H9 (cell line): Measurements from ENCODE around the gene S100A16. TPM values are rescaled to one million over a fixed set of nuclear protein-coding genes. Genes with fewer than 3 reads are reported as not detected.

Source experiments
- DNase-seq: peaks from one replicate; pipeline ENCODE4 v3.0.0-alpha.2; 2017
- H2AFZ ChIP-seq: one replicate; pipeline ENCODE4 v1.6.1; 2013; ENCODE audit warnings: mild to moderate bottlenecking, low read length, control low read depth, moderate library complexity
- H2AK5ac ChIP-seq: 2 replicates; pipeline ENCODE4 v1.6.1; 2013; ENCODE audit warnings: low read length, control low read depth, mixed read lengths; ENCODE audit not compliant: insufficient read length
- H2BK120ac ChIP-seq: one replicate; pipeline ENCODE4 v1.6.1; 2013; ENCODE audit warnings: low read depth, mild to moderate bottlenecking, low read length, control low read depth, inconsistent platforms; ENCODE audit not compliant: poor library complexity, severe bottlenecking
- H2BK12ac ChIP-seq: 2 replicates; pipeline ENCODE4 v1.6.1; 2013; ENCODE audit warnings: low read length, control low read depth, mixed read lengths, low read depth; ENCODE audit not compliant: insufficient read length
- H2BK15ac ChIP-seq: 2 replicates; pipeline ENCODE4 v1.6.1; 2013; ENCODE audit warnings: low read depth, low read length, control low read depth
- H2BK20ac ChIP-seq: one replicate; pipeline ENCODE4 v1.6.1; 2013; ENCODE audit warnings: low read depth, mild to moderate bottlenecking, low read length, control low read depth, inconsistent platforms; ENCODE audit not compliant: poor library complexity, severe bottlenecking
- H2BK5ac ChIP-seq: 2 replicates; pipeline ENCODE4 v1.6.1; 2013; ENCODE audit warnings: low read length, control low read depth, mixed read lengths; ENCODE audit not compliant: insufficient read length
- H3K14ac ChIP-seq: 2 replicates; pipeline ENCODE4 v1.6.1; 2013; ENCODE audit warnings: low read length, control low read depth; ENCODE audit not compliant: insufficient read depth
- H3K18ac ChIP-seq: 2 replicates; pipeline ENCODE4 v1.6.1; 2013; ENCODE audit warnings: low read depth, mild to moderate bottlenecking, mixed read lengths, low read length, control low read depth; ENCODE audit not compliant: insufficient read length
- H3K23ac ChIP-seq: 2 replicates; pipeline ENCODE4 v1.6.1; 2013; ENCODE audit warnings: low read length, control low read depth, mixed read lengths, low read depth; ENCODE audit not compliant: insufficient read length
- H3K23me2 ChIP-seq: 2 replicates; pipeline ENCODE4 v1.6.1; 2013; ENCODE audit warnings: low read depth, mild to moderate bottlenecking, mixed read lengths, low read length, control low read depth; ENCODE audit not compliant: insufficient read length, poor library complexity, severe bottlenecking
- H3K27ac ChIP-seq: 2 replicates; pipeline ENCODE4 v1.5.1; 2013; ENCODE audit warnings: low read length, control low read depth, mixed read lengths, low read depth; ENCODE audit not compliant: insufficient read length
- H3K27me3 ChIP-seq: 2 replicates; pipeline ENCODE4 v1.6.1; 2013; ENCODE audit warnings: low read length, control low read depth, inconsistent platforms; ENCODE audit not compliant: insufficient read depth
- H3K4ac ChIP-seq: 2 replicates; pipeline ENCODE4 v1.6.1; 2013; ENCODE audit warnings: low read depth, mild to moderate bottlenecking, control low read depth, inconsistent platforms, low read length, moderate library complexity
- H3K4me1 ChIP-seq: 2 replicates; pipeline ENCODE4 v1.6.1; 2013; ENCODE audit warnings: low read length, control low read depth, inconsistent platforms; ENCODE audit not compliant: insufficient read depth
- H3K4me2 ChIP-seq: 2 replicates; pipeline ENCODE4 v1.6.1; 2013; ENCODE audit warnings: low read length, control low read depth, mixed read lengths; ENCODE audit not compliant: insufficient read length, insufficient read depth
- H3K56ac ChIP-seq: 2 replicates; pipeline ENCODE4 v1.6.1; 2013; ENCODE audit warnings: low read depth, mild to moderate bottlenecking, mixed read lengths, low read length, control low read depth; ENCODE audit not compliant: insufficient read length
- H3K79me1 ChIP-seq: 2 replicates; pipeline ENCODE4 v1.6.1; 2013; ENCODE audit warnings: low read depth, mild to moderate bottlenecking, moderate library complexity, low read length, control low read depth, inconsistent platforms; ENCODE audit not compliant: insufficient read depth, poor library complexity, severe bottlenecking
- H3K79me2 ChIP-seq: 2 replicates; pipeline ENCODE4 v1.6.1; 2013; ENCODE audit warnings: low read length, control low read depth, inconsistent platforms; ENCODE audit not compliant: insufficient read depth
- H3K9ac ChIP-seq: 2 replicates; pipeline ENCODE4 v1.6.1; 2013; ENCODE audit warnings: low read length, control low read depth, mixed read lengths; ENCODE audit not compliant: insufficient read length; ENCODE audit errors: extremely low read depth
- H3K9me3 ChIP-seq: one replicate; pipeline ENCODE4 v1.6.1; 2013; ENCODE audit warnings: low read depth, low read length, inconsistent platforms; ENCODE audit not compliant: control insufficient read depth
- H3T11ph ChIP-seq: one replicate; pipeline ENCODE4 v1.6.1; 2013; ENCODE audit warnings: mild to moderate bottlenecking, low read length, control low read depth, inconsistent platforms
- H4K20me1 ChIP-seq: one replicate; pipeline ENCODE4 v1.6.1; 2013; ENCODE audit not compliant: control insufficient read depth, insufficient read length, insufficient read depth
- H4K5ac ChIP-seq: 2 replicates; pipeline ENCODE4 v1.6.1; 2013; ENCODE audit warnings: low read depth, mild to moderate bottlenecking, mixed read lengths, low read length, control low read depth; ENCODE audit not compliant: insufficient read length
- H4K8ac ChIP-seq: replicated peaks from 2 replicates; pipeline ENCODE4 v1.6.1; 2013; ENCODE audit warnings: low read length, control low read depth, mixed read lengths, low read depth; ENCODE audit not compliant: insufficient read length
- H4K91ac ChIP-seq: 2 replicates; pipeline ENCODE4 v1.6.1; 2013; ENCODE audit warnings: low read depth, mild to moderate bottlenecking, moderate library complexity, mixed read lengths, low read length, control low read depth; ENCODE audit not compliant: insufficient read length
- H3K27ac Mint-ChIP-seq, 3 experiments: 2 replicates in 2 of 3; 3 replicates in 1 of 3; pipeline ENCODE4 v1.8.0; 2020 to 2021; ENCODE audit warnings: mixed read lengths in 3 of 3, mild to moderate bottlenecking in 1 of 3, moderate library complexity in 1 of 3
- H3K27me3 Mint-ChIP-seq: 2 replicates; pipeline ENCODE4 v1.8.0; 2021; ENCODE audit warnings: low read depth, mild to moderate bottlenecking, moderate library complexity, mixed read lengths
- H3K36me3 Mint-ChIP-seq, 3 experiments: 2 replicates in 2 of 3; 3 replicates in 1 of 3; pipeline ENCODE4 v1.8.0; 2020 to 2021; ENCODE audit warnings: low read depth in 3 of 3, mixed read lengths in 3 of 3; ENCODE audit not compliant: insufficient read depth in 1 of 3
- H3K4me1 Mint-ChIP-seq, 2 experiments: 2 replicates each; pipeline ENCODE4 v1.8.0; 2020; ENCODE audit warnings: mixed read lengths in 2 of 2
- H3K4me3 Mint-ChIP-seq, 2 experiments: 2 replicates in 1 of 2; 3 replicates in 1 of 2; pipeline ENCODE4 v1.8.0; 2020 to 2021; ENCODE audit warnings: mild to moderate bottlenecking in 2 of 2, mixed read lengths in 2 of 2, moderate library complexity in 1 of 2
- H3K9me3 Mint-ChIP-seq, 2 experiments: 2 replicates in 1 of 2; 3 replicates in 1 of 2; pipeline ENCODE4 v1.8.0; 2020; ENCODE audit warnings: mild to moderate bottlenecking in 2 of 2, mixed read lengths in 2 of 2, moderate library complexity in 1 of 2
- WGBS: extraction: QIAGEN DNeasy Blood & Tissue Kit; methylation state at CpG from one replicate; pipeline ENCODE4 v1.1.7; 2013; ENCODE audit warnings: missing lambda C conversion rate, low lambda C conversion rate, mixed read lengths; ENCODE audit not compliant: insufficient read length; ENCODE audit errors: extremely low coverage; 5-methylcytosine and 5-hydroxymethylcytosine counted together
- total RNA-seq: library from RNA; stranded (reverse); gene quantifications from 2 replicates; pipeline ENCODE4 v1.2.1, GENCODE V29; 2021
- TF ChIP-seq, protein P1 (sequence below): fragments of 200-600 bp; sonication (generic); conservative IDR thresholded peaks from 3 replicates; pipeline ENCODE4 v1.8.0; 2021; ENCODE audit warnings: antibody characterized with exemption, mild to moderate bottlenecking

S100A16 gene
- total RNA-seq, 1 experiment from 2014 or later = 8.0 TPM

DNA sequence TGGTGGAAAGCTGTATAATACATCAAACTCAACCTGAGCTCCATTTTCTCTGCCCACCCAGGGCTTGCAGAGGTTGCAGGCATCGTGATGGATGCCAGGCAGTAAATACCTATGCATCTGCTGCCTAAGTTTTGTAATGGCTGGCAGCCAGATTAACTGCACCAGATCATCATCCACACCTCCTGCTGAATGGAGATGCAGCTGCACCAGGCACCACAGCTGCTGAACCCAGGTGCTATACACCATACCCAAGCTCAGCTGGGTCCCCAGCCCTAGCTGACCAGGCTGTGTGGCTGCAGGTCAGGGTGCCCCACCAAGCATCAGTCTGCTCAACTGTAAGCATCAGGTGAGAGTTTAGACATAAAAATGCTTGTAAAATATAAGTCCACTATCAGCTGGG lies 38.8 kb upstream of the S100A16 start:
- H3K27ac Mint-ChIP-seq = no peak overlapping the region
- H3K27ac ChIP-seq = no peak overlapping the region
- DNase-seq = no peak
- H4K5ac ChIP-seq = no peak overlapping the region
- peaks cover 0 to 2% (median 0%) of the 10 kb centered on the region in 3 experiments; a peak in 1 of 7 replicates for H3K36me3 Mint-ChIP-seq
- no peaks in the 10 kb centered on the region for H3K79me1 ChIP-seq
- H3K4me3 Mint-ChIP-seq = no peak overlapping the region
- no peak overlapping the region for H3K14ac ChIP-seq
- no peaks in the 10 kb centered on the region for H3K9me3 ChIP-seq
- H2BK20ac ChIP-seq = no peak overlapping the region
- no peak overlapping the region for H3K4me2 ChIP-seq
- no peak overlapping the region for H2BK120ac ChIP-seq
- no CpG with 5 or more reads among the region's 1 CpG for WGBS
- TF ChIP-seq, protein P1, sequence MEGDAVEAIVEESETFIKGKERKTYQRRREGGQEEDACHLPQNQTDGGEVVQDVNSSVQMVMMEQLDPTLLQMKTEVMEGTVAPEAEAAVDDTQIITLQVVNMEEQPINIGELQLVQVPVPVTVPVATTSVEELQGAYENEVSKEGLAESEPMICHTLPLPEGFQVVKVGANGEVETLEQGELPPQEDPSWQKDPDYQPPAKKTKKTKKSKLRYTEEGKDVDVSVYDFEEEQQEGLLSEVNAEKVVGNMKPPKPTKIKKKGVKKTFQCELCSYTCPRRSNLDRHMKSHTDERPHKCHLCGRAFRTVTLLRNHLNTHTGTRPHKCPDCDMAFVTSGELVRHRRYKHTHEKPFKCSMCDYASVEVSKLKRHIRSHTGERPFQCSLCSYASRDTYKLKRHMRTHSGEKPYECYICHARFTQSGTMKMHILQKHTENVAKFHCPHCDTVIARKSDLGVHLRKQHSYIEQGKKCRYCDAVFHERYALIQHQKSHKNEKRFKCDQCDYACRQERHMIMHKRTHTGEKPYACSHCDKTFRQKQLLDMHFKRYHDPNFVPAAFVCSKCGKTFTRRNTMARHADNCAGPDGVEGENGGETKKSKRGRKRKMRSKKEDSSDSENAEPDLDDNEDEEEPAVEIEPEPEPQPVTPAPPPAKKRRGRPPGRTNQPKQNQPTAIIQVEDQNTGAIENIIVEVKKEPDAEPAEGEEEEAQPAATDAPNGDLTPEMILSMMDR = no peak
- H3T11ph ChIP-seq = no peak overlapping the region
- H3K23me2 ChIP-seq = no peaks in the 10 kb centered on the region
- H3K27me3 ChIP-seq = no peaks in the 10 kb centered on the region
- H3K23ac ChIP-seq = no peak overlapping the region
- H3K9me3 Mint-ChIP-seq = no peaks in the 10 kb centered on the region
- no peaks in the 10 kb centered on the region for H3K79me2 ChIP-seq
- H3K18ac ChIP-seq = no peak overlapping the region
- H3K56ac ChIP-seq = no peak overlapping the region
- no peak overlapping the region for H3K4ac ChIP-seq
- no peak overlapping the region for H4K91ac ChIP-seq
- H2AK5ac ChIP-seq = no peak overlapping the region
- no peak overlapping the region for H4K8ac ChIP-seq
- no peak overlapping the region for H2AFZ ChIP-seq
- H4K20me1 ChIP-seq = no peaks in the 10 kb centered on the region
- H2BK5ac ChIP-seq = no peak overlapping the region
- H3K27me3 Mint-ChIP-seq = peaks cover 4% of the 10 kb centered on the region; the same call in 1 of the 2 replicates
- no peak overlapping the region for H2BK12ac ChIP-seq
- peaks cover 6% of the 10 kb centered on the region in 2 experiments for H3K4me1 Mint-ChIP-seq
- H2BK15ac ChIP-seq = no peak overlapping the region
- H3K4me1 ChIP-seq = no peaks in the 10 kb centered on the region
- no peak overlapping the region for H3K9ac ChIP-seq
